ENCODE results near the gene SCUBE1.

The SCUBE1 gene

DNA sequence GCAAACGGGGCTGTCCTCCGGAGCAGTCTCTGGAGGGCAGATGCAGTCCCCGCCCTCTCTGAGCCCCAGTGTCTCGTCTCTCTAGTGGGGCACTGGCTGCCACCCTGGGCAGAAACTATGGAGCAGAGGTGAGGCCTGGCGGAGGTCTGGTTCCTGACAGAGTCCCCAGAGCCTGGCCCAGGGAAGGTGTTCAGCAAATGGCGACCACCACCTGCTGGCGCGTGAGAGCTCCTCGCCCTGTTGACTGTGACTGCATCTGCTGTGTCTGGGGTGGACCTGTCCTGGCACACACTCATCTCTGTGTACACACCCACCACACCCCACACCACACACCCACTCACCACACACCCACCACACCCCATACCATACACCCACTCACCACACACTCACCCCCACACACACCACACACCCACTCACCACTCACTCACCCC, 137.9 kb downstream of the SCUBE1 start:
- H3K79me2 ChIP-seq (ENCODE audit: control insufficient read depth, insufficient read depth, low read length, poor library complexity): no peaks in the 10 kb centered on the region
- H2BK120ac ChIP-seq (ENCODE audit: insufficient read depth, low read length, poor library complexity): no peak overlapping the region
- H3K9ac ChIP-seq (ENCODE audit: low read length): no peak overlapping the region
- H3K4me3 ChIP-seq (ENCODE audit: low read depth, low read length): no peak overlapping the region
- H2AFZ ChIP-seq (ENCODE audit: insufficient read depth, low read length, poor library complexity): no peak overlapping the region
- H3K14ac ChIP-seq (ENCODE audit: low read length): no peak overlapping the region
- H3K23ac ChIP-seq (ENCODE audit: low read length): no peak overlapping the region
- no peak overlapping the region for H4K12ac ChIP-seq (ENCODE audit: low read depth, low read length)
- no peak for DNase-seq
- no peak overlapping the region for H2BK12ac ChIP-seq (ENCODE audit: low read length)
- no peaks in the 10 kb centered on the region for H3K27me3 ChIP-seq (ENCODE audit: insufficient read depth, low read length)
- H3K9me3 ChIP-seq (ENCODE audit: insufficient read depth, low read depth, low read length): peaks cover 2% of the 10 kb centered on the region
- no peak overlapping the region for H2BK5ac ChIP-seq (ENCODE audit: low read depth, low read length, poor library complexity)
- H4K8ac ChIP-seq (ENCODE audit: low read depth, low read length): no peak overlapping the region
- no peak overlapping the region for H3K18ac ChIP-seq (ENCODE audit: low read length)
- no peaks in the 10 kb centered on the region for H3K36me3 ChIP-seq (ENCODE audit: control insufficient read depth in 1 of 2, insufficient read depth in 2 of 2, low read length in 2 of 2)
- H4K91ac ChIP-seq (ENCODE audit: low read depth, low read length): no peak overlapping the region
- no peak overlapping the region for H3K4me2 ChIP-seq (ENCODE audit: low read length)
- no peaks in the 10 kb centered on the region for H3K79me1 ChIP-seq (ENCODE audit: low read length)
- WGBS (ENCODE audit: extremely low coverage, insufficient coverage, insufficient read length): no CpG with 5 or more reads among the region's 9 CpGs
- H3K4ac ChIP-seq (ENCODE audit: low read depth, low read length): no peak overlapping the region
- H2AK5ac ChIP-seq (ENCODE audit: low read length): no peak overlapping the region
- H3K4me1 ChIP-seq (ENCODE audit: control insufficient read depth in 1 of 2, insufficient read depth in 2 of 2, low read length in 2 of 2): no peaks in the 10 kb centered on the region
- H3K27ac ChIP-seq (ENCODE audit: low read depth, low read length): no peak overlapping the region

DNA sequence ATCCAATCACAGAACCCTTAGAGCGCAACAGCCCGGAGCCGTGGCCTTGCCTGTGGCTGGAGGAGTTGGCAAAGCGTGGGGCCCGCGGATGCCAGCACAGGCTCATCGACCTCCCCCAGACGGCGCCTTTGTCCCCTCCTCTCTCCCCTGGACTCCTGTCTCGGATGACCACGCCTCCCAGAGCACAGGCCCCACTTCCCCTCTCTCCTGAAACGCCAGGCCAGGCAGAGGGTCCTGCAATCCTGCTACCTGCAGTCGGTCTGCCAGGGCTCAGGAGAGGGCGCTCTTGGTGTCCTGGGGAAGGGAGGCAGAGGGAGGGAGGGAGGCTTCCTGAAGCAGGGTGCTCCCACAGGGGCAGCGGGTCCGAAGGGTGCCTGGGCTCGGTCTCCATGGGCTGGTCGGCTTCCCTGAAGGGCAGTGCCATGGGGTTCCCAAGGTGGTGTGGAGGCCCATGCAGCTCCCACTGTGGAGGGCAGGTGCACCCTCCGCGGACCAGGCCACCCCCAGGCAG, 139.6 kb downstream of the SCUBE1 start:
- Histone ChIP-seq H2BK12ac (ENCODE audit: low read length) (no peak overlapping the region), H3K4me3 (ENCODE audit: low read depth, low read length) (no peak overlapping the region), H3K79me1 (ENCODE audit: low read length) (no peaks in the 10 kb centered on the region), H2BK5ac (ENCODE audit: low read depth, low read length, poor library complexity) (no peak overlapping the region), H3K9ac (ENCODE audit: low read length) (no peak overlapping the region), H3K9me3 (ENCODE audit: insufficient read depth, low read depth, low read length) (peaks cover 6% of the 10 kb centered on the region), H2AK5ac (ENCODE audit: low read length) (no peak overlapping the region), H3K18ac (ENCODE audit: low read length) (no peak overlapping the region), H3K23ac (ENCODE audit: low read length) (no peak overlapping the region), H2AFZ (ENCODE audit: insufficient read depth, low read length, poor library complexity) (no peak overlapping the region), H3K27ac (ENCODE audit: low read depth, low read length) (no peak overlapping the region), H3K79me2 (ENCODE audit: control insufficient read depth, insufficient read depth, low read length, poor library complexity) (no peaks in the 10 kb centered on the region), H4K12ac (ENCODE audit: low read depth, low read length) (no peak overlapping the region), H3K4me2 (ENCODE audit: low read length) (no peak overlapping the region), H4K91ac (ENCODE audit: low read depth, low read length) (no peak overlapping the region), H3K4me1 (ENCODE audit: control insufficient read depth in 1 of 2, insufficient read depth in 2 of 2, low read length in 2 of 2) (no peaks in the 10 kb centered on the region), H4K8ac (ENCODE audit: low read depth, low read length) (no peak overlapping the region), H3K14ac (ENCODE audit: low read length) (no peak overlapping the region), H3K27me3 (ENCODE audit: insufficient read depth, low read length) (no peaks in the 10 kb centered on the region), H3K4ac (ENCODE audit: low read depth, low read length) (no peak overlapping the region), H3K36me3 (ENCODE audit: control insufficient read depth in 1 of 2, insufficient read depth in 2 of 2, low read length in 2 of 2) (no peaks in the 10 kb centered on the region), H2BK120ac (ENCODE audit: insufficient read depth, low read length, poor library complexity) (no peak overlapping the region)
- no peak for DNase-seq
- no CpG with 5 or more reads among the region's 20 CpGs for WGBS (ENCODE audit: extremely low coverage, insufficient coverage, insufficient read length)

GRCh38 chr22:43202756-43203410, 140.3 kb downstream of the SCUBE1 start:
- Histone ChIP-seq H3K4me1 (ENCODE audit: control insufficient read depth in 1 of 2, insufficient read depth in 2 of 2, low read length in 2 of 2) (no peaks in the 10 kb centered on the region), H3K14ac (ENCODE audit: low read length) (no peak overlapping the region), H3K27me3 (ENCODE audit: insufficient read depth, low read length) (no peaks in the 10 kb centered on the region), H3K9ac (ENCODE audit: low read length) (no peak overlapping the region), H2BK120ac (ENCODE audit: insufficient read depth, low read length, poor library complexity) (no peak overlapping the region), H3K27ac (ENCODE audit: low read depth, low read length) (no peak overlapping the region), H2AK5ac (ENCODE audit: low read length) (no peak overlapping the region), H3K18ac (ENCODE audit: low read length) (no peak overlapping the region), H3K36me3 (ENCODE audit: control insufficient read depth in 1 of 2, insufficient read depth in 2 of 2, low read length in 2 of 2) (no peaks in the 10 kb centered on the region), H3K23ac (ENCODE audit: low read length) (no peak overlapping the region), H2BK5ac (ENCODE audit: low read depth, low read length, poor library complexity) (no peak overlapping the region), H3K79me2 (ENCODE audit: control insufficient read depth, insufficient read depth, low read length, poor library complexity) (no peaks in the 10 kb centered on the region), H3K9me3 (ENCODE audit: insufficient read depth, low read depth, low read length) (peaks cover 9% of the 10 kb centered on the region), H4K8ac (ENCODE audit: low read depth, low read length) (no peak overlapping the region), H3K4ac (ENCODE audit: low read depth, low read length) (no peak overlapping the region), H3K4me3 (ENCODE audit: low read depth, low read length) (no peak overlapping the region), H4K91ac (ENCODE audit: low read depth, low read length) (no peak overlapping the region), H3K79me1 (ENCODE audit: low read length) (no peaks in the 10 kb centered on the region), H2AFZ (ENCODE audit: insufficient read depth, low read length, poor library complexity) (no peak overlapping the region), H2BK12ac (ENCODE audit: low read length) (no peak overlapping the region), H4K12ac (ENCODE audit: low read depth, low read length) (no peak overlapping the region), H3K4me2 (ENCODE audit: low read length) (no peak overlapping the region)
- DNase-seq: no peak
- no CpG with 5 or more reads among the region's 13 CpGs for WGBS (ENCODE audit: extremely low coverage, insufficient coverage, insufficient read length)

- Histone ChIP-seq H3K9me3 (ENCODE audit: insufficient read depth, low read depth, low read length) (peaks cover 9% of the 10 kb centered on the region), H4K91ac (ENCODE audit: low read depth, low read length) (no peak overlapping the region), H3K79me2 (ENCODE audit: control insufficient read depth, insufficient read depth, low read length, poor library complexity) (no peaks in the 10 kb centered on the region), H3K4ac (ENCODE audit: low read depth, low read length) (no peak overlapping the region), H3K9ac (ENCODE audit: low read length) (no peak overlapping the region), H2BK12ac (ENCODE audit: low read length) (no peak overlapping the region), H3K4me3 (ENCODE audit: low read depth, low read length) (no peak overlapping the region), H3K79me1 (ENCODE audit: low read length) (no peaks in the 10 kb centered on the region), H4K8ac (ENCODE audit: low read depth, low read length) (no peak overlapping the region), H3K4me2 (ENCODE audit: low read length) (no peak overlapping the region), H2BK5ac (ENCODE audit: low read depth, low read length, poor library complexity) (no peak overlapping the region), H3K18ac (ENCODE audit: low read length) (no peak overlapping the region), H2BK120ac (ENCODE audit: insufficient read depth, low read length, poor library complexity) (no peak overlapping the region), H4K12ac (ENCODE audit: low read depth, low read length) (no peak overlapping the region), H2AK5ac (ENCODE audit: low read length) (no peak overlapping the region), H3K14ac (ENCODE audit: low read length) (no peak overlapping the region), H2AFZ (ENCODE audit: insufficient read depth, low read length, poor library complexity) (no peak overlapping the region), H3K27ac (ENCODE audit: low read depth, low read length) (no peak overlapping the region), H3K27me3 (ENCODE audit: insufficient read depth, low read length) (no peaks in the 10 kb centered on the region), H3K4me1 (ENCODE audit: control insufficient read depth in 1 of 2, insufficient read depth in 2 of 2, low read length in 2 of 2) (no peaks in the 10 kb centered on the region), H3K23ac (ENCODE audit: low read length) (no peak overlapping the region), H3K36me3 (ENCODE audit: control insufficient read depth in 1 of 2, insufficient read depth in 2 of 2, low read length in 2 of 2) (no peaks in the 10 kb centered on the region)
- no peak for DNase-seq
- WGBS (ENCODE audit: extremely low coverage, insufficient coverage, insufficient read length): no CpG with 5 or more reads among the region's 10 CpGs
These were observed 140.8 kb downstream of the SCUBE1 start for GRCh38 chr22:43202326-43202725.
